Gastrocnemius medialis (tissue), 4 donors: ENCODE measurements around the gene ZPLD1.

Experiments
- POLR2A ChIP-seq, 2 donors: fragments of 450-650 bp; IDR thresholded peaks; one replicate each; pipeline ENCODE4 v1.6.1; 2017; ENCODE audit warnings: antibody characterized with exemption in 2 of 2, mild to moderate bottlenecking in 2 of 2, moderate library complexity in 2 of 2
- TF ChIP-seq, protein P1 (sequence below), 5 experiments: fragments of 450-650 bp in 3 of 5; fragments of 200-600 bp in 2 of 5; sonication (generic) in 2 of 5; IDR thresholded peaks in 4 of 5; conservative IDR thresholded peaks in 1 of 5; 1 replicate in 4 of 5; 2 replicates in 1 of 5; pipeline ENCODE4 v1.5.1; 2016 to 2019; ENCODE audit warnings: antibody characterized with exemption in 5 of 5, mild to moderate bottlenecking in 3 of 5, moderate library complexity in 3 of 5

DNA sequence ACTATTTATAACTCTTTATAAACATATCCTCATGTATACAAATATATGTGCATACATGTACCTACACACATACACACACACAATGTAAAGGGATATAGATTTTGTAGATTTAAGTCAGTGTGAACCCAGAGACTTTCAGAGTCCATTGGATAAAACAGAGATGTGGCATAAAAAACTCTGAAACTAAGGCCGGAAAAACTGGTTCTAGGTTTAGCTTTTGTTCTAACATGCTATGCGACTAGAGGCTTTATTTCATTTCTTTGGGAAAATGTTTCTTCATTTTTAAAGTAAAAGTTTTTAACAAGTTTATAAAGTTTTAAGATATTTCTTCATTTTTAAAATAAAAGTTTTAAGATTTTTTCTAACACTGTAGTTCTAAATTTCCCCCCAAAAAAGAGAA is 36.7 kb downstream of the ZPLD1 start:
- TF ChIP-seq, protein P1, sequence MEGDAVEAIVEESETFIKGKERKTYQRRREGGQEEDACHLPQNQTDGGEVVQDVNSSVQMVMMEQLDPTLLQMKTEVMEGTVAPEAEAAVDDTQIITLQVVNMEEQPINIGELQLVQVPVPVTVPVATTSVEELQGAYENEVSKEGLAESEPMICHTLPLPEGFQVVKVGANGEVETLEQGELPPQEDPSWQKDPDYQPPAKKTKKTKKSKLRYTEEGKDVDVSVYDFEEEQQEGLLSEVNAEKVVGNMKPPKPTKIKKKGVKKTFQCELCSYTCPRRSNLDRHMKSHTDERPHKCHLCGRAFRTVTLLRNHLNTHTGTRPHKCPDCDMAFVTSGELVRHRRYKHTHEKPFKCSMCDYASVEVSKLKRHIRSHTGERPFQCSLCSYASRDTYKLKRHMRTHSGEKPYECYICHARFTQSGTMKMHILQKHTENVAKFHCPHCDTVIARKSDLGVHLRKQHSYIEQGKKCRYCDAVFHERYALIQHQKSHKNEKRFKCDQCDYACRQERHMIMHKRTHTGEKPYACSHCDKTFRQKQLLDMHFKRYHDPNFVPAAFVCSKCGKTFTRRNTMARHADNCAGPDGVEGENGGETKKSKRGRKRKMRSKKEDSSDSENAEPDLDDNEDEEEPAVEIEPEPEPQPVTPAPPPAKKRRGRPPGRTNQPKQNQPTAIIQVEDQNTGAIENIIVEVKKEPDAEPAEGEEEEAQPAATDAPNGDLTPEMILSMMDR (IDR thresholded peaks at IDR 0.05 in 4 of 5, conservative IDR thresholded peaks at IDR 0.05 in 1 of 5): no peak
- no peak for TF ChIP-seq POLR2A (IDR thresholded peaks at IDR 0.05)
